Testis (tissue), 2 donors: ENCODE data around the gene GNAI2.
A peak's percentile ranks its signal among the peaks of the same experiment; 100 is the strongest.

ENCODE experiments used
- CTCF ChIP-seq, 3 experiments: fragments of 450-650 bp in 2 of 3; fragments of 200-600 bp in 1 of 3; sonication (generic) in 1 of 3; IDR thresholded peaks; one replicate each; pipeline ENCODE4 v1.5.1; 2016 to 2019; ENCODE audit warnings: antibody characterized with exemption in 3 of 3, mild to moderate bottlenecking in 2 of 3, moderate library complexity in 1 of 3
- POLR2A ChIP-seq: fragments of 450-650 bp; IDR thresholded peaks from one replicate; pipeline ENCODE4 v1.6.1; 2017; ENCODE audit warnings: antibody characterized with exemption, mild to moderate bottlenecking, moderate library complexity

DNA sequence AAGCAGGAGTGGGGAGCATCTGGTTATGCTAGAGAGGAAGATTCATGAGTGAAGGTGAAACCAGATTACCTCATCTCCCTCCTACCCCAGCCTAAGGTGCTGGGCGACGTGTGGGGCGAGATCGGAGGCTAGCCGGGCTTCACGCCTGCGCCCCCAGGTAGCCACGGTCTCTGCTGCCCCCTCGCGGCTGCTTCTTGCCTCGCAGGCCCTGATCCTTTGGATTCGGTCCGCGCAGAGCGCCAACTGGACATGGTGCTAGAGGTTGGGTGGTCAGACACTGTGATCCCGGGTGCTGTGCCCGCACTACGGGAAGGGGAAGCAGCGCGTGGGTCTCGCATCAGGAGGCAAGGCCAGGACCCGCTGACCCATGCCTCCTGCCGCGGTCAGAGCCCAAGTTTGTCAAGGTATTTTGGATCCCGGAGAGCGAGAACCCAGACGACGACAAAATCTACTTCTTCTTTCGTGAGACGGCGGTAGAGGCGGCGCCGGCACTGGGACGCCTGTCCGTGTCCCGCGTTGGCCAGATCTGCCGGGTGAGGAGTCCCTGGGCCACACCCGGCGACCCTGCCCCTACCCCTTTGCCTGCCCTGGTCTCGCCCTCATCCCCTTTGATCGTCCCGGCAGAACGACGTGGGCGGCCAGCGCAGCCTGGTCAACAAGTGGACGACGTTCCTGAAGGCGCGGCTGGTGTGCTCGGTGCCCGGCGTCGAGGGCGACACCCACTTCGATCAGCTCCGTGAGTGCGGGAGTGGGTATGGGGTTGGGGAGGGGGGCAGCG lies 37.1 kb downstream of the GNAI2 start:
- TF ChIP-seq CTCF (IDR thresholded peaks at IDR 0.05), result peak; percentile 95 to 99 (median 98)
- no peak for TF ChIP-seq POLR2A
